K562 (cell line): Measurements from ENCODE around the gene PCK2. TPM values are rescaled to one million over a fixed set of nuclear protein-coding genes. Genes with fewer than 3 reads are reported as not detected.

ENCODE experiments used
- CBFB ChIP-seq: sonication (generic); formaldehyde crosslinking; IDR thresholded peaks from 2 replicates; pipeline ENCODE4 v1.4.0; 2020; ENCODE audit warnings: mild to moderate bottlenecking, missing genetic modification reagents
- CHD4 ChIP-seq: fragments of 200-600 bp; sonication (generic); IDR thresholded peaks from 3 replicates; pipeline ENCODE4 v1.6.1; 2012; ENCODE audit warnings: low read depth, mild to moderate bottlenecking, mixed read lengths, low read length, inconsistent platforms; ENCODE audit not compliant: insufficient read depth, insufficient replicate concordance, poor library complexity, severe bottlenecking
- DNMT1 ChIP-seq: fragments of 450-650 bp; IDR thresholded peaks from 2 replicates; pipeline ENCODE4 v1.6.1; 2016; ENCODE audit warnings: antibody characterized with exemption, mild to moderate bottlenecking
- EGR1 ChIP-seq: fragments of 450-650 bp; conservative IDR thresholded peaks from 2 replicates; pipeline ENCODE4 v1.6.1; 2017; ENCODE audit warnings: mild to moderate bottlenecking
- GATA2 ChIP-seq: sonication (generic); formaldehyde crosslinking; IDR thresholded peaks from 2 replicates; pipeline ENCODE4 v1.4.0; 2020; ENCODE audit warnings: mild to moderate bottlenecking, missing genetic modification reagents
- GATAD2B ChIP-seq: fragments of 450-650 bp; IDR thresholded peaks from 2 replicates; pipeline ENCODE4 v1.6.1; 2017; ENCODE audit warnings: mild to moderate bottlenecking, borderline replicate concordance
- HDAC1 ChIP-seq, 2 experiments: fragments of 450-650 bp; IDR thresholded peaks; 2 replicates each; pipeline ENCODE4 v1.6.1; 2016 to 2017; ENCODE audit warnings: inconsistent platforms in 1 of 2, mild to moderate bottlenecking in 1 of 2, moderate library complexity in 1 of 2
- MAFG ChIP-seq: fragments of 450-650 bp; conservative IDR thresholded peaks from 2 replicates; pipeline ENCODE4 v1.6.1; 2016; ENCODE audit warnings: missing genetic modification characterization, missing compliant biosample characterization
- MAZ ChIP-seq, 2 experiments: fragments of 450-650 bp in 1 of 2; sonication (generic) in 1 of 2; formaldehyde crosslinking; IDR thresholded peaks in 1 of 2; conservative IDR thresholded peaks in 1 of 2; 2 replicates each; pipeline versions ENCODE4 v1.4.0 to v1.5.0; 2020; ENCODE audit warnings: mild to moderate bottlenecking in 1 of 2, missing genetic modification reagents in 1 of 2
- NBN ChIP-seq: fragments of 450-650 bp; IDR thresholded peaks from 2 replicates; pipeline ENCODE4 v1.6.1; 2016; ENCODE audit warnings: low read depth, mild to moderate bottlenecking
- NR3C1 ChIP-seq: sonication (generic); formaldehyde crosslinking; IDR thresholded peaks from 2 replicates; pipeline ENCODE4 v1.8.1; 2022; ENCODE audit warnings: missing genetic modification reagents
- PHF8 ChIP-seq: fragments of 200-600 bp; sonication (generic); IDR thresholded peaks from 2 replicates; pipeline ENCODE4 v1.6.1; 2012; ENCODE audit warnings: mixed run types, mild to moderate bottlenecking, inconsistent platforms, low read length, moderate library complexity, borderline replicate concordance
- SAFB ChIP-seq: fragments of 200-400 bp; formaldehyde crosslinking; IDR thresholded peaks from 2 replicates; pipeline ENCODE4 v1.6.1; 2017; ENCODE audit warnings: low read depth, low read length, borderline replicate concordance
- SMAD2 ChIP-seq: fragments of 150-350 bp; IDR thresholded peaks from 2 replicates; pipeline ENCODE4 v1.6.1; 2014; ENCODE audit warnings: low read depth, mild to moderate bottlenecking, low read length
- TAL1 ChIP-seq: fragments of 450-650 bp; IDR thresholded peaks from 2 replicates; pipeline ENCODE4 v1.6.1; 2016; ENCODE audit warnings: mild to moderate bottlenecking
- U2AF1 ChIP-seq: fragments of 200-400 bp; formaldehyde crosslinking; optimal IDR thresholded peaks from 2 replicates; pipeline ENCODE3; 2017; ENCODE audit warnings: mild to moderate bottlenecking, low read depth, low read length, moderate library complexity
- YBX1 ChIP-seq: fragments of 450-650 bp; IDR thresholded peaks from 2 replicates; pipeline ENCODE4 v1.7.1; 2016; ENCODE audit warnings: mild to moderate bottlenecking
- ZNF133 ChIP-seq: fragments of 250-450 bp; sonication (Bioruptor Pico); IDR thresholded peaks from 2 replicates; pipeline ENCODE4 v1.4.0; 2020; ENCODE audit warnings: mild to moderate bottlenecking
- ZNF143 ChIP-seq: sonication (generic); formaldehyde crosslinking; IDR thresholded peaks from 2 replicates; pipeline ENCODE4 v1.9.0; 2022; ENCODE audit warnings: mild to moderate bottlenecking, missing genetic modification reagents
- ZNF239 ChIP-seq: fragments of 250-450 bp; sonication (Bioruptor Pico); IDR thresholded peaks from 2 replicates; pipeline ENCODE4 v1.4.0; 2020; ENCODE audit warnings: mild to moderate bottlenecking
- polyA plus RNA-seq, 8 experiments: library from polyadenylated mRNA; depleted of rRNA in 4 of 8; stranded (reverse) in 5 of 8; unstranded in 3 of 8; fragments of >200 nt; fragmentation: Nextera tagmentation in 2 of 8; fragmentation: Illumina TruSeq in 1 of 8; extraction: Ambion mirVana in 2 of 8; extraction: Trizol in 1 of 8; gene quantifications; 2 replicates each; pipeline versions ENCODE4 v1.2.1 to v1.2.3, GENCODE V29; 2011 to 2014; ENCODE audit warnings: inconsistent platforms in 1 of 8, missing spikeins in 1 of 8
- total RNA-seq, 7 experiments: library from RNA; depleted of rRNA in 6 of 7; stranded (reverse); fragments of >200 nt in 6 of 7; fragmentation: Illumina TruSeq in 2 of 7; extraction: Trizol in 2 of 7; gene quantifications; 2 replicates each; pipeline versions ENCODE4 v1.2.1 to v1.2.3, GENCODE V29; 2011 to 2021; ENCODE audit warnings: low replicate concordance in 1 of 7
- TF ChIP-seq, protein P1 (sequence below), 3 experiments: fragments of 200-800 bp in 1 of 3; sonication (Bioruptor generic) in 1 of 3; sonication (generic) in 1 of 3; formaldehyde crosslinking in 1 of 3; IDR thresholded peaks; 2 replicates each; pipeline versions ENCODE4 v1.6.1 to v1.8.0; 2016 to 2022; ENCODE audit warnings: mild to moderate bottlenecking in 2 of 3, missing compliant biosample characterization in 2 of 3, missing genetic modification characterization in 2 of 3, missing genetic modification reagents in 1 of 3
- TF ChIP-seq, protein P2 (sequence below): fragments of 450-650 bp; IDR thresholded peaks from 2 replicates; pipeline ENCODE4 v1.6.1; 2018; ENCODE audit warnings: mild to moderate bottlenecking, low read depth; ENCODE audit not compliant: partially characterized antibody
- TF ChIP-seq, protein P3 (sequence below): fragments of 450-650 bp; formaldehyde crosslinking; IDR thresholded peaks from 2 replicates; pipeline ENCODE4 v1.4.0; 2022; ENCODE audit warnings: missing genetic modification characterization
- TF ChIP-seq, protein P4 (sequence below): sonication (generic); formaldehyde crosslinking; IDR thresholded peaks from 2 replicates; pipeline ENCODE4 v1.8.1; 2023; ENCODE audit warnings: mild to moderate bottlenecking, missing genetic modification reagents

Gene PCK2
- total and polyA plus RNA-seq, 9 of the 15 experiments (the other 6 are each of a cell fraction or from before 2014, with no cell fraction given): 3.3 to 60.9 (median 30.4) TPM

DNA sequence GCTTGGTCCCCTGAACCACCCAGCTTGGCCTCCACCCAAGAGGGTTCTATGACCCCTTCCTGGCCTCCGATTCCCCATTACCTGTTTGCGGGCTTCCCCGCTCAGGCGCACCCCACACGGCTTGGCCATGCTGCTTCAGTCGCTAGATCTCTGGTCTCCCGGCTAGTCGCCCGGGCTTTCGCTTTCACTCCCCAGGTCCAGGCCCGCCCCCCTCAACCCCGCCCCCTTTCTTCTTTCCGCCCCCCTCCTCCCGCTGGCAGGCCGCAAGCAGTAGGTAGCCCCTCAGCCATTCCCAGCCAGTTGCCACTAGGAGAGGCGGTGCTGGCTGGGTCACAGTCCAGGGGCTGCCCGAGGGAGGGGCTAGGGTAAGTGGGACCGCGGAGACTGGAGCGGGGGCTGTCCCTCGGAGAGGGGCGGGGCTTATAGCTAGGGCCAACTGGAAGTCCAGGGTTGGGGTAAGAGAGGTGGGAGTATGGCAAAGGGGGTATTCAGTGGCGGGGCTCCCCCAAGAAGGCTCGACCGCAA lies 52.4 kb downstream of the PCK2 start, which contains the start of gene PSME2 (continued):
- no peak for TF ChIP-seq NR3C1 (CRISPR knock-in tag)
- TF ChIP-seq, protein P1, sequence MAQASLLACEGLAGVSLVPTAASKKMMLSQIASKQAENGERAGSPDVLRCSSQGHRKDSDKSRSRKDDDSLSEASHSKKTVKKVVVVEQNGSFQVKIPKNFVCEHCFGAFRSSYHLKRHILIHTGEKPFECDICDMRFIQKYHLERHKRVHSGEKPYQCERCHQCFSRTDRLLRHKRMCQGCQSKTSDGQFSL (CRISPR knock-in tag; IDR thresholded peaks at IDR 0.05): no peak
- TF ChIP-seq, protein P1 (tag; IDR thresholded peaks at IDR 0.05): no peak
- no peak; a peak in 1 of 4 replicates for TF ChIP-seq HDAC1 (IDR thresholded peaks at IDR 0.05)
- TF ChIP-seq EGR1: peak; percentile 25; the same call in 1 of the 2 replicates
- TF ChIP-seq SMAD2: no peak
- TF ChIP-seq ZNF133: no peak
- no peak for TF ChIP-seq TAL1
- TF ChIP-seq PHF8: peak; percentile 40; the same call in 1 of the 2 replicates
- TF ChIP-seq MAFG (tag): no peak
- TF ChIP-seq CHD4: no peak
- no peak for TF ChIP-seq ZNF239 (CRISPR knock-in tag)
- TF ChIP-seq, protein P2, sequence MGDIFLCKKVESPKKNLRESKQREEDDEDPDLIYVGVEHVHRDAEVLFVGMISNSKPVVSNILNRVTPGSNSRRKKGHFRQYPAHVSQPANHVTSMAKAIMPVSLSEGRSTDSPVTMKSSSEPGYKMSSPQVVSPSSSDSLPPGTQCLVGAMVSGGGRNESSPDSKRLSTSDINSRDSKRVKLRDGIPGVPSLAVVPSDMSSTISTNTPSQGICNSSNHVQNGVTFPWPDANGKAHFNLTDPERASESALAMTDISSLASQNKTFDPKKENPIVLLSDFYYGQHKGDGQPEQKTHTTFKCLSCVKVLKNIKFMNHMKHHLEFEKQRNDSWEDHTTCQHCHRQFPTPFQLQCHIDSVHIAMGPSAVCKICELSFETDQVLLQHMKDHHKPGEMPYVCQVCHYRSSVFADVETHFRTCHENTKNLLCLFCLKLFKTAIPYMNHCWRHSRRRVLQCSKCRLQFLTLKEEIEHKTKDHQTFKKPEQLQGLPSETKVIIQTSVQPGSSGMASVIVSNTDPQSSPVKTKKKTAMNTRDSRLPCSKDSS: no peak
- TF ChIP-seq DNMT1: no peak
- TF ChIP-seq, protein P3, sequence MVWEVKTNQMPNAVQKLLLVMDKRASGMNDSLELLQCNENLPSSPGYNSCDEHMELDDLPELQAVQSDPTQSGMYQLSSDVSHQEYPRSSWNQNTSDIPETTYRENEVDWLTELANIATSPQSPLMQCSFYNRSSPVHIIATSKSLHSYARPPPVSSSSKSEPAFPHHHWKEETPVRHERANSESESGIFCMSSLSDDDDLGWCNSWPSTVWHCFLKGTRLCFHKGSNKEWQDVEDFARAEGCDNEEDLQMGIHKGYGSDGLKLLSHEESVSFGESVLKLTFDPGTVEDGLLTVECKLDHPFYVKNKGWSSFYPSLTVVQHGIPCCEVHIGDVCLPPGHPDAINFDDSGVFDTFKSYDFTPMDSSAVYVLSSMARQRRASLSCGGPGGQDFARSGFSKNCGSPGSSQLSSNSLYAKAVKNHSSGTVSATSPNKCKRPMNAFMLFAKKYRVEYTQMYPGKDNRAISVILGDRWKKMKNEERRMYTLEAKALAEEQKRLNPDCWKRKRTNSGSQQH (CRISPR knock-in tag): no peak
- 0 out of 2 replicates have a peak, but pooled peaks have one; percentile 50 for TF ChIP-seq NBN
- no peak for TF ChIP-seq ZNF143 (CRISPR knock-in tag)
- TF ChIP-seq SAFB: no peak
- TF ChIP-seq CBFB (CRISPR knock-in tag): no peak
- no peak for TF ChIP-seq GATA2 (CRISPR knock-in tag)
- no peak for TF ChIP-seq U2AF1
- no peak for TF ChIP-seq YBX1
- peak; percentile 52 to 84; a peak in 2 of 4 replicates for TF ChIP-seq MAZ (CRISPR knock-in tag; conservative IDR thresholded peaks at IDR 0.05 in 1 of 2, IDR thresholded peaks at IDR 0.05 in 1 of 2)
- TF ChIP-seq, protein P4, sequence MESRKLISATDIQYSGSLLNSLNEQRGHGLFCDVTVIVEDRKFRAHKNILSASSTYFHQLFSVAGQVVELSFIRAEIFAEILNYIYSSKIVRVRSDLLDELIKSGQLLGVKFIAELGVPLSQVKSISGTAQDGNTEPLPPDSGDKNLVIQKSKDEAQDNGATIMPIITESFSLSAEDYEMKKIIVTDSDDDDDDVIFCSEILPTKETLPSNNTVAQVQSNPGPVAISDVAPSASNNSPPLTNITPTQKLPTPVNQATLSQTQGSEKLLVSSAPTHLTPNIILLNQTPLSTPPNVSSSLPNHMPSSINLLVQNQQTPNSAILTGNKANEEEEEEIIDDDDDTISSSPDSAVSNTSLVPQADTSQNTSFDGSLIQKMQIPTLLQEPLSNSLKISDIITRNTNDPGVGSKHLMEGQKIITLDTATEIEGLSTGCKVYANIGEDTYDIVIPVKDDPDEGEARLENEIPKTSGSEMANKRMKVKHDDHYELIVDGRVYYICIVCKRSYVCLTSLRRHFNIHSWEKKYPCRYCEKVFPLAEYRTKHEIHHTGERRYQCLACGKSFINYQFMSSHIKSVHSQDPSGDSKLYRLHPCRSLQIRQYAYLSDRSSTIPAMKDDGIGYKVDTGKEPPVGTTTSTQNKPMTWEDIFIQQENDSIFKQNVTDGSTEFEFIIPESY (CRISPR knock-in tag): no peak
- no peak for TF ChIP-seq GATAD2B
